NOMO-1 (cell line): ENCODE results near the gene TXNL4A.

ENCODE experiments used
- DNase-seq, 2 experiments: peaks; one replicate each; lab custom pipeline; 2025; ENCODE audit not compliant: unreplicated experiment in 2 of 2; lab: John Stamatoyannopoulos, UW

TXNL4A gene

GRCh38 chr18:79921984-79922965 is 66.1 kb downstream of the TXNL4A start:
- DNase-seq, result no peak
